Measurements from ENCODE around the gene CYB561A3.

CYB561A3 gene

GRCh38 chr11:61343792-61344745 lies 17.6 kb downstream of the CYB561A3 start:
- 95% methylated on average over 19 to 22 of the region's 29 CpGs for WGBS, 2 experiments (ENCODE audit: insufficient coverage in 2 of 2)
- Histone ChIP-seq H3K4me3 (ENCODE audit: extremely low read depth, insufficient read depth, low read length, poor library complexity, severe bottlenecking) (no peak overlapping the region), H3K9me3 (ENCODE audit: control insufficient read depth, low read length) (no peaks in the 10 kb centered on the region), H3K36me3 (ENCODE audit: control insufficient read depth, insufficient read depth, low read length) (peaks cover 22% of the 10 kb centered on the region), H3K27ac (ENCODE audit: low read depth, low read length, severe bottlenecking) (no peak overlapping the region), H3K4me1 (ENCODE audit: control insufficient read depth, insufficient read depth, low read length, poor library complexity, severe bottlenecking) (no peaks in the 10 kb centered on the region)

GRCh38 chr11:61342207-61342803 lies 19.4 kb downstream of the CYB561A3 start:
- no peak overlapping the region for H3K27ac ChIP-seq (ENCODE audit: low read depth, low read length, severe bottlenecking)
- H3K36me3 ChIP-seq (ENCODE audit: control insufficient read depth, insufficient read depth, low read length) = peaks cover 23% of the 10 kb centered on the region
- no peaks in the 10 kb centered on the region for H3K4me1 ChIP-seq (ENCODE audit: control insufficient read depth, insufficient read depth, low read length, poor library complexity, severe bottlenecking)
- H3K9me3 ChIP-seq (ENCODE audit: control insufficient read depth, low read length) = no peaks in the 10 kb centered on the region
- WGBS, 2 experiments (ENCODE audit: insufficient coverage in 2 of 2) = 95 to 96% methylated on average over 19 to 20 of the region's 20 CpGs
- H3K4me3 ChIP-seq (ENCODE audit: extremely low read depth, insufficient read depth, low read length, poor library complexity, severe bottlenecking) = no peak overlapping the region

DNA sequence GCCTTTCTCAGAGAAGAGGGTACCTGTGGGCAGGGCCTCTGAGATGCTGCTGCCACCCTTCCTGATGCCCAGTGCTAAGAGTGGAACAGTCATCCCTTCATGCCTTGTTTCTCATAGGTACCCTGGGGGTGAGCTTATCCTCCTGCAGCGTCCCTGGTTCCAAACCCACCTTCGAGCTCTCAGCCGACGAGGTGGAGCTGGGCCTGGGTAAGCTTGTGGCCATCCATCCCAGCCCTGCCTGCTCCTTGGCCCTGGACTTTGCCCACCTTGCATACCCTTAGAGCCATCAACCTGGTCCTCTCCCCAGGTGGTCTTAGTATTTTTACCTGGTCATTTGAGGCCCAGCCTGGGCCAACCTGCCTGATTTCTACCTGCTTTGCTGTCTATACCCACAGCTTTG lies 20.0 kb downstream of the CYB561A3 start:
- 94 to 97% methylated on average over 4 of the region's 4 CpGs for WGBS, 2 experiments (ENCODE audit: insufficient coverage in 2 of 2)
- Histone ChIP-seq H3K4me3 (ENCODE audit: extremely low read depth, insufficient read depth, low read length, poor library complexity, severe bottlenecking) (no peak overlapping the region), H3K36me3 (ENCODE audit: control insufficient read depth, insufficient read depth, low read length) (peaks cover 23% of the 10 kb centered on the region), H3K4me1 (ENCODE audit: control insufficient read depth, insufficient read depth, low read length, poor library complexity, severe bottlenecking) (no peaks in the 10 kb centered on the region), H3K27ac (ENCODE audit: low read depth, low read length, severe bottlenecking) (no peak overlapping the region), H3K9me3 (ENCODE audit: control insufficient read depth, low read length) (no peaks in the 10 kb centered on the region)

DNA sequence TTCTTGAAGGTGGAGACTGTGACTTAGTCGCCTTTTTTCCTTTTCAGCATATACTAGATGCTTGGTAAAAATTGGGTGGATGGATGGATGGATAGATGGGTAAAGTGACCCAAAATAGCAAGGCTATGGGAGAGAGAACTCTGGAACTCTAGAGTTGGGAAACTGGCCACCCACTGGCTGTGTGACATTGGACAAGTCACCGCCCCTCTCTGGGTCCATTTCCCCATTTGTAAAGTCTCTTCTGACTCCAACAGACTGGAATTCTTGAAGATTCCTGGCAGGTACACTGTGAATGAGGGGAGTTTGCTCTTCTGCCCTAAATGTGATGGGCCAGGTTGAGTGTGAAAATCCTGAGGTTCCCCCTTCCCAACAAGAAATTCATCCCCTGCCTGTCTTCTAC lies 20.7 kb downstream of the CYB561A3 start:
- no peaks in the 10 kb centered on the region for H3K9me3 ChIP-seq (ENCODE audit: control insufficient read depth, low read length)
- H3K36me3 ChIP-seq (ENCODE audit: control insufficient read depth, insufficient read depth, low read length) = peaks cover 23% of the 10 kb centered on the region
- no peak overlapping the region for H3K27ac ChIP-seq (ENCODE audit: low read depth, low read length, severe bottlenecking)
- H3K4me3 ChIP-seq (ENCODE audit: extremely low read depth, insufficient read depth, low read length, poor library complexity, severe bottlenecking) = no peak overlapping the region
- 100% methylated on average over 1 to 2 of the region's 2 CpGs for WGBS, 2 experiments (ENCODE audit: insufficient coverage in 2 of 2)
- no peaks in the 10 kb centered on the region for H3K4me1 ChIP-seq (ENCODE audit: control insufficient read depth, insufficient read depth, low read length, poor library complexity, severe bottlenecking)

GRCh38 chr11:61339490-61339878 lies 22.2 kb downstream of the CYB561A3 start:
- Histone ChIP-seq H3K4me3 (ENCODE audit: extremely low read depth, insufficient read depth, low read length, poor library complexity, severe bottlenecking) (no peak overlapping the region), H3K4me1 (ENCODE audit: control insufficient read depth, insufficient read depth, low read length, poor library complexity, severe bottlenecking) (no peaks in the 10 kb centered on the region), H3K36me3 (ENCODE audit: control insufficient read depth, insufficient read depth, low read length) (peaks cover 20% of the 10 kb centered on the region), H3K9me3 (ENCODE audit: control insufficient read depth, low read length) (no peaks in the 10 kb centered on the region), H3K27ac (ENCODE audit: low read depth, low read length, severe bottlenecking) (no peak overlapping the region)
- 90% methylated on average over 4 of the region's 4 CpGs for WGBS, 2 experiments (ENCODE audit: insufficient coverage in 2 of 2)

GRCh38 chr11:61338783-61339489 lies 22.7 kb downstream of the CYB561A3 start:
- 91 to 96% methylated on average over 22 to 25 of the region's 26 CpGs for WGBS, 2 experiments (ENCODE audit: insufficient coverage in 2 of 2)
- Histone ChIP-seq H3K4me3 (ENCODE audit: extremely low read depth, insufficient read depth, low read length, poor library complexity, severe bottlenecking) (no peak overlapping the region), H3K36me3 (ENCODE audit: control insufficient read depth, insufficient read depth, low read length) (peaks cover 17% of the 10 kb centered on the region), H3K9me3 (ENCODE audit: control insufficient read depth, low read length) (no peaks in the 10 kb centered on the region), H3K27ac (ENCODE audit: low read depth, low read length, severe bottlenecking) (no peak overlapping the region), H3K4me1 (ENCODE audit: control insufficient read depth, insufficient read depth, low read length, poor library complexity, severe bottlenecking) (peaks cover under 1% of the 10 kb centered on the region)

- no peak overlapping the region for H3K27ac ChIP-seq (ENCODE audit: low read depth, low read length, severe bottlenecking)
- no peak overlapping the region for H3K4me3 ChIP-seq (ENCODE audit: extremely low read depth, insufficient read depth, low read length, poor library complexity, severe bottlenecking)
- no peaks in the 10 kb centered on the region for H3K9me3 ChIP-seq (ENCODE audit: control insufficient read depth, low read length)
- peaks cover 10% of the 10 kb centered on the region for H3K36me3 ChIP-seq (ENCODE audit: control insufficient read depth, insufficient read depth, low read length)
- WGBS, 2 experiments (ENCODE audit: insufficient coverage in 2 of 2) = 90 to 91% methylated on average over 7 to 14 of the region's 15 CpGs
- H3K4me1 ChIP-seq (ENCODE audit: control insufficient read depth, insufficient read depth, low read length, poor library complexity, severe bottlenecking) = peaks cover 6% of the 10 kb centered on the region
Measured at GRCh38 chr11:61337706-61338470, 23.8 kb downstream of the CYB561A3 start.

DNA sequence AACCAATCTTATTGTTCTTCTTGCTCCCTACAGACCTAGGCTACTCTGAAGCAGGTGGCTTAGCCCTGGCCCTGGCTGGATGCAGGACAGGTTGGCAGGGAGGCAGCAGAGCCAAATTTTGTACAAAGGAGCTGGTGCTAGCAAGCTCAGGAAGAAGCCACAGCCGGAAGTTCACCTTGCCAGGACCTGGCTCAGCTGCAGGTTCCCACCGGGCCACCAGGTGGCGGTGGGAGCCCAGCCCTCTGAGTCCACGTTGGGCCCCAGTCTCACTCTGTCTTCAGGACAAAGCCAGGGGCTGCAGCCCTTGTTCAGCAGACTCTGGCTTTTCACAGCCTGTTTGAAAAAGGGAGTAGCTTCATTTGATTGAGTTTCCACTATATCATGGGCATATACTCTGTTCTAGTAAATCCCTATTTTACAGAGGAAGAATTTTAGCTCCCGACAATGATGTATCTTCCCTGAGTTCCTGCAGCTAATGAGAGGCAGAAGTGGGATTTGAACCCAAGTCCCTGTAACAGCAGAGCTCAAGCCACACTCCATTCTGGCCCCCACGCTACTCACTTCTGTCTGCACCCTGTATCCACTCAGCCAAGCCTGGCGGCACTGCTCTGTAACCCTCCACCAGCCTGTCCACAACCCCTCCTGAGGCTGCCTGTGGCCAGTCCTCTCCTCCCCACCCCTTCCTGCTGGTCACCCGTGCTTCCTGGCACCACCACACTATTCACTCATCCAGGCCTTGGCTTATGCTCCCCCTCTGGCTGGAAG lies 25.3 kb downstream of the CYB561A3 start:
- H3K36me3 ChIP-seq (ENCODE audit: control insufficient read depth, insufficient read depth, low read length) = peaks cover 11% of the 10 kb centered on the region
- no peak overlapping the region for H3K27ac ChIP-seq (ENCODE audit: low read depth, low read length, severe bottlenecking)
- H3K4me3 ChIP-seq (ENCODE audit: extremely low read depth, insufficient read depth, low read length, poor library complexity, severe bottlenecking) = no peak overlapping the region
- peaks cover 10% of the 10 kb centered on the region for H3K4me1 ChIP-seq (ENCODE audit: control insufficient read depth, insufficient read depth, low read length, poor library complexity, severe bottlenecking)
- H3K9me3 ChIP-seq (ENCODE audit: control insufficient read depth, low read length) = no peaks in the 10 kb centered on the region
- WGBS, 2 experiments (ENCODE audit: insufficient coverage in 2 of 2) = 37 to 40% methylated on average over 7 to 8 of the region's 8 CpGs

DNA sequence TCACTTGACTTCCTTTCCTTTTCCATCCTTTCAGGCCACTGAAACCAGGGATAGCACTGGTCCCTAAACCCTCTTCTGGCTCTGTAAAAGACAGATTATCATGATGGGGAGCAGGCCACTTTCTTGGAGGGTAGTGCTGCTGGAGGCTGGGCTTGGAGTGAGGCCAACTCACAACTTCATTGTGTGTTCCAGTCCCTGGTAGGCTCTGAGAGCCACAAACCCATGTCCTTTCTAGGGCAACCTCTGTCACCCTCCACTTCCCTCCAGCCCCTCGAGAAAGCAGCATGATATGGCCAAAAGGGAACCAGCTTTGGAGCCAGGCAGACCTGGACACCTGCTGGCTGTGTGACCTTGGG lies 26.3 kb downstream of the CYB561A3 start:
- peaks cover 22% of the 10 kb centered on the region for H3K36me3 ChIP-seq (ENCODE audit: control insufficient read depth, insufficient read depth, low read length)
- no peak overlapping the region for H3K4me3 ChIP-seq (ENCODE audit: extremely low read depth, insufficient read depth, low read length, poor library complexity, severe bottlenecking)
- no peaks in the 10 kb centered on the region for H3K9me3 ChIP-seq (ENCODE audit: control insufficient read depth, low read length)
- 67% methylated on average over 1 of the region's 1 CpG; no CpG with 5 or more reads in 1 of the 2 experiments for WGBS, 2 experiments (ENCODE audit: insufficient coverage in 2 of 2)
- no peak overlapping the region for H3K27ac ChIP-seq (ENCODE audit: low read depth, low read length, severe bottlenecking)
- peaks cover 16% of the 10 kb centered on the region for H3K4me1 ChIP-seq (ENCODE audit: control insufficient read depth, insufficient read depth, low read length, poor library complexity, severe bottlenecking)

Data from mesodermal cell (in vitro differentiated cells).